Endometrial microvascular endothelial cells (primary cell): ENCODE results near the gene ABCD1. TPM values are rescaled to one million over a fixed set of nuclear protein-coding genes. Genes with fewer than 3 reads are reported as not detected.
"Not testable (repeated sequence)": the region's sequence is repeated elsewhere in the genome, so short reads cannot be mapped to it uniquely, and the experiment has no call there.

Experiments
- in situ Hi-C: cut with HindIII; loops from 2 replicates; pipeline ENCODE4 v1.10.0; 2017; ENCODE audit warnings: low sequenced_read_pairs, low pct_unique_long_range_greater_than_20kb; ENCODE audit errors: inconsistent ontology term
- total RNA-seq: library from RNA; depleted of rRNA; stranded (reverse); fragments of >200 nt; gene quantifications from one replicate; pipeline ENCODE4 v1.2.3, GENCODE V29; 2015; ENCODE audit errors: inconsistent ontology term

Gene ABCD1
- total RNA-seq, 1 donor from 2014 or later: 11.7 TPM

DNA sequence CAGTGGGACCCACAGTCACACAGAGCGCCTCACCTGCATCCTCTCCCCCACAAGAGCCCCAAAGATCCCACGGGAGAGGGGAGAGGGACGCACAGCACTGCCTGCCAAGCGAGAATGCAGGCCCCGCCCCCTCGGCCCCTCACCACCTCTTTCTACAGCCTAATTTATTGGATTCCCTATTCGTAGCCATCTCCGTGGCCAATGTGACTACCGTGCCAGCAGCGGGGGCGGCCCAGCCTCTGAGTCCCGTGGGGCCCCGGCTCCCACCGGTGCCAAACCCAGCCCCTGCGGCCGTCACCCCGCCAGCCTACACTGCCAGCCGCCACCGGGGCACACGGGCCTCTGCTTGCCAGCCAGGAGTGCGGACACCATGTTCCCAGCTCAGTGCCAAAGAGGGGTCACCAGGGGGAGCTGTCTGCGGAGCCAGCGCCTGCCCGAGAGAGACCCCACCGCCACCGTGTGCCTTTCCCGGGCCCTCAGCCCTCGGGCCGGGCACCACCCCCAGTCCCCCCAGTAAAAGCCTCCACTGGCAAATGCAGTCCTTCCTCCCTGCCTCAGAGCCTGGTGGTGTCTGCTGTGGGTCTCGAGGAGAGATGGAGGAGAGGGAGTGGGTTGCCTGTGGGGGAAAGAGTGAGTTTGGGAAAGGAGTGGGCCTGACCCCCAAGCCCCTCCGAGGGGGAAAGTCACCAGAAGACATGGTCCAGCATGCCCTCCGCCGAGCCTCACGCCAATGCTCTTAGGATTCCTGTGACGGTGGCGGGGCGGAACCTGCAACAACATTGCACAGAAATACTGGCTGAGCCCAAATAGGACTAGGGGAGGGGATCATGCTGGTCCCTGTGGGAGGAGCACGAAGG is 19.8 kb downstream of the ABCD1 start:
- in situ Hi-C loops: no loop called here

GRCh38 chrX:153745067-153745433 is 20.4 kb downstream of the ABCD1 start:
- in situ Hi-C loops: not testable (repeated sequence)

- in situ Hi-C loops: no loop called here
Observed at GRCh38 chrX:153746359-153746758, 21.7 kb downstream of the ABCD1 start.

- in situ Hi-C loops: not testable (repeated sequence)
Observed at GRCh38 chrX:153746991-153747390, 22.3 kb downstream of the ABCD1 start.

GRCh38 chrX:153749017-153749416 is 24.4 kb downstream of the ABCD1 start:
- in situ Hi-C loops: not testable (repeated sequence)

- in situ Hi-C loops: no loop called here
Observed at GRCh38 chrX:153750127-153750774, 25.6 kb downstream of the ABCD1 start.

DNA sequence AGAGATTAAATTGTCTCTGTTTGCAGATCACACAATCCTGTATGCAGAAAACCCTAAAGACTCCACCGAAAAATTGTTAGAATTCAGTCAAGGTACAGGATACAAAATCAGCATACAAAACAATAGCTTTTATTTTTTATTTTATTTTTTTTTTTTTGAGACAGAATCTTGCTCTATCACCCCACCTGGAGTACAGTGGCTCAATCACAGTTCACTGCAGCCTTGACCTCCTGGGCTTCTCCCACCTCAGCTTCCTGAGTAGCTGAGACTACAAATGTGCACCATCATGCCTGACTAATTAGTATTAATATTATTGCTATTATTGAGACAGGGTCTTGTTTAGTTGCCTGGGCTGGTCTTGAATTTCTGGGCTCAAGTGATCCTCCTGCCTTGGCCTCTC is 30.5 kb downstream of the ABCD1 start:
- in situ Hi-C loops: no loop called here

- in situ Hi-C loops: no loop called here
Observed at GRCh38 chrX:153761863-153762262, 37.2 kb downstream of the ABCD1 start.

DNA sequence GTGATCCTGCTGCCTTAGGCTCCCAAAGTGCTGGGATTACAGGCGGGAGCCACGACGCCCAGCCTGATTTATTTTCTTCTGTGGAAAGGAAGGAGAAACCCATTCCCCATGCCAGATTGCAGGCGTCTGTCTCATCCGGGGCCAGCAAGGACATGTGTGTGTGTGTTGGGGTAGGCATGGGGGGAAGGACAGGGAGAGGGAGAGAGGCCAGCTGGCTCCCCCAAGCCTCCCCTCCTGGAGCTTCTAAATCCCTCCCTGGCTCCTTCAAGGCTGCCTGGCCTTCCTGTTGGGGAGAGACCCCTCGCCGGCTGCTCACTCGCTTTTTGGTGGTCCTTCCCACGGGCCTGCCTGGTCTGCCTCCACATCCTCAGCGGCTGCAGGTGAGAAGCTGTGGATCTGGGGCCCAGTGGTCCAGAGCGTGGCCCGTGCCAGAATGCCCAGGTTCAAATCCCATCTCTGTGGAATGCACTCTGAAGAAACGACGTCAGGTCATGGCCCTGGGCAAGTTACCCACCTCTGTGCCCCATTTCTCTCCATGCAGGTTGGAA is 38.0 kb downstream of the ABCD1 start:
- in situ Hi-C loops: no loop called here

DNA sequence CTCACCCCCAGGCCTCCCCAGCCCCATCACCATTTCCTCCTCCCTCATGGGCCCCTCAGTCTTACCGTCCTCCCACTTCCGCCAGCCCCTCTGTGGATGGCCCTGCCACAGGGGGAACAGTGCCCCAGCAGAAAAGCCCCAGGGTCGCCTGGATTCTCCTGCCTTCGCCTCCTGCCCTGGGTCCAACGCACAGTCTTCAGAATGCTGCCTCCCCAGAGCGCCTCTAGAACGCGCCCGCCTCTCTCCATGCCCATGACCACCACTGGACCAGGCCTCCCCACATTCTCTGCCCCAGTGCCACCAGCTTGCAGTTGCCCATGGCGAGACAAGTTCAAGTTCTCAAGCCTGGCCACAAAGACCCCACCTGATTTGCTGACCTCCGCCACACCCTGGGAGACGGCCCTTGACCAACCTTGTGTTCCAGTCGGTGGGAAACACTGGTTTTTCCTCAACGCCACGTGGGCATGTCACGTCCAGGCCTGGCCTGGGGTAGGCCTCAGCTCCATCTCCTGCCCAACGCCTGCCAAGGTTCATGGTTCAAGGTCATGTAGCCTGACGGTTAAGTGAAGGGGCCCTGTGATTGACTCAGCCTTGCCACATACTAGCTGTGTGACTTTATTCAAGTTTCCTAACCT is 38.8 kb downstream of the ABCD1 start:
- in situ Hi-C loops: no loop called here

DNA sequence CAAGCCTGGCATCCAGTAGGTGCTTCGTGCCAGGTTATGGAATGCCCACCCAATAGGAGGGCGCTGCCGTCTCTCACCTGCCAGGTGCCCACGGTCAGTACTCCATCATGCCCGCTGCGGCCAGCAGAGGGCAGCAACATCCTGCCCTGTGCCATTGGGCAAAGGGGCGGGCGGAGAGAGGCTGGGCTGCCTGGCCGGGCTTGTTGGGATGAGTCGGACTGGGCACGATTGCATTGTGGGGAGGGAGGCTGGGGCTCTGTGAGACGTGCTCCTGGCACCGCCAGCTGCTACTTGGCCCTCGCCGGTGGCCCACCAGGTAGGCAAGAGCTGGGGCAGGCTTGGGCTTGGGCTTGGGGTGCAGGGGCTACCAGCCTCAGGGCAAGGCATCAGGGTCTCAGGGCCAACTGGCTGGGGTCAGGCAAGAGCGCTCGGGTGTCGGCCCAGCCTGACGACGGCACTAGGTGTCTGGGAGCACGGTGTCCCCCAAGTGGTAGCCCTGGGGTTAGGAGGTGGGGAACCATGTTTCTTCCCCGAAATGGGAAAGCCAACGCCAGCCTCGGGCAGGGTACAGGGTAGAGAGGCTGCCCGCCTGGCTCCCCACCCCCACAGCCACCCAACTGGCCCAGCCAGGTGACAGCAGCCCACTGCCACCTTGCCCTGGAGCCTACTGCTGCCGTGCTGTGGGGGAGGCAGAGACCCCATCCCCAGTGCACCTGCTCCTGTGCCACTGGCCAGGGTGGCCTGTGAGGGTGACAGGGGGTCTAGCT is 39.5 kb downstream of the ABCD1 start, which contains the start of gene PLXNB3:
TSS of gene PLXNB3 (plus strand) at position 261 of the 767 bp plus-strand sequence. CDS start 1,287 bp downstream, outside the sequence.
- in situ Hi-C loops: no loop called here

DNA sequence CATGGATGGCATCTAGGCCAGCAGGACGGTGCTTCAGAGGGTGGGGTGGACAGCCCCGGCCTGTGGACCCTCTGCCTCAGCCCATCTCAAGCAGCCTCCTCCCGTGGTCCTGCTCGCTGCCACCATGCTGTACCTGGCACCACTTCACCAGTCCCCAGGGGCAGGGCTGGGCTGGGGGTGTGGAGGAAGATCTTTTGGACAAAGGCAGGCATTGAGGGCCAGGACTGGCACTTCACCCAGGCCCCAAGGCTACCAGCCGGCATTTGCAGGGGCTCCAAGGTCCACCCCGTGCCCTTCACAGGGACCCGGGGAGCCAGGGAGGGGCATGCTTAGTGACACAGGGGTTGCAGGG is 40.1 kb downstream of the ABCD1 start:
- in situ Hi-C loops: no loop called here

DNA sequence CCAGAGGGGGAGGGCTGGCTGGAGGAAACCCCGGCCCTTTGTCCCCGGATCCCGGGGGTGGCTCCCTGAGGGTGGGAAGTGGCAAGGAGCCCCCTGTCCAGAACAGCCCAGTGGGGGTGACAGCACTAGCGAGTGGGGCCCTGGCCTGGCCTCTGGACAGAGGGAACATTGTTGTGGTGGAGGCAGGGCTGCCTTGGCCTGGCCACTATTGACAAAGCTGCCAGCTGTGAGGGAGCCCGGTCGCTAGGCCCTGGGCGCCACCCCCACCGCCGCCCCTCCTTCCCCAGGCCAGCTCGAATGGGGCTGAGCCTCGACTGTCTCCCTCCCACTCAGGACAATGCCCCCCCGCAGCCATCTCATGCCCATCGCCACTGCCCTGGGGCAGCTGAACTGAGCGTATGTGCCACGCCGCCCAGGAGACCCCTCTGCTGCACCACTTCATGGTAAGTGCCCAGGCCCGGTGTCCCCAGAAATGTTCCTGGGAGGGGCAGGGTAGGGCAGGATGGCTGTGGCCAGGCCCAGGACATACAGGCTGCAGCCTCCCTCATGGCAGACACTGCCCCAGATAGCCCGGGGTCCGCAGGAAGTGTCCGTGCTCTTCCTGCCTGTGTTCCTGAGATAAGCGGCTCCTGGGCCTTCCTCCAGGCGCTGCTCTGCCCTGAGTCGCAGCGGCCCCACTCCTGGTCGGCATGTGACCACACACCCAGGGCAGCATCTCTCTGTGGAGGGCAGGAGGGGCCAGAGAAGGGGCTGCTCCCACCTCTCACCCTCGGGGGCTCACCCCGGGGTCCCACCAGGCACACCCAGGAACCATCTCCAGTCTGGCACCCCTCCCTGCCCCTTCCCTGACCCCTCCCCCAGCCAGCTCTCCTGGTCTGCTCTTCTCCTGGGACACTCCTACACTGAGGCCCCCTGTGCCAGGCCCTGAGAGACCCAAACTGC is 40.8 kb downstream of the ABCD1 start:
- in situ Hi-C loops: no loop called here

- in situ Hi-C loops: no loop called here
Observed at GRCh38 chrX:153766098-153766817, 41.6 kb downstream of the ABCD1 start.

GRCh38 chrX:153766871-153767673 is 42.4 kb downstream of the ABCD1 start:
- in situ Hi-C loops: no loop called here

DNA sequence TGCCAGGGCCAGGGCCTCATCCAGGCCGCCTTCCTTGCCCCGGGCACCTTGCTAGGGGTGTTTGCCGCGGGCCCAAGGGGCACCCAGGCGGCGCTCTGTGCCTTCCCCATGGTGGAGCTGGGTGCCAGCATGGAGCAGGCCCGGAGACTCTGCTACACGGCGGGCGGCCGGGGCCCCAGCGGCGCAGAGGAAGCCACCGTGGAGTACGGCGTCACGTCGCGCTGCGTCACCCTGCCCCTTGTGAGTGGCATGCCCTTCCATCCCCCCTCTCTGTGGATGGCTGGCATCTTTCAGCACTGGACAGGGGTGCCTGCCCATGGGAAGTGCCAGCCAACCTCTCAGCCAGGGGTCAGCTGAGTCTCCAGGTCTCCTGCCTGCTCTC is 43.0 kb downstream of the ABCD1 start:
- in situ Hi-C loops: no loop called here
